ENCODE measurements around the gene DLGAP1.

The DLGAP1 gene

GRCh38 chr18:3688690-3689089, 766.4 kb downstream of the DLGAP1 start:
- Histone ChIP-seq H3K36me3 (ENCODE audit: insufficient read depth, low read length) (no peaks in the 10 kb centered on the region), H3K4me1 (ENCODE audit: insufficient read depth, low read length, severe bottlenecking) (no peaks in the 10 kb centered on the region), H3K9me2 (ENCODE audit: low read depth, low read length) (no peaks in the 10 kb centered on the region), H4K20me1 (ENCODE audit: insufficient read depth, low read length) (no peaks in the 10 kb centered on the region), H3K9me3 (ENCODE audit: low read length) (no peaks in the 10 kb centered on the region), H3K27me3 (ENCODE audit: insufficient read depth, low read length) (no peaks in the 10 kb centered on the region), H3K4me2 (ENCODE audit: low read length) (no peak overlapping the region), H3K9ac (ENCODE audit: low read length) (no peak overlapping the region), H3K79me2 (ENCODE audit: insufficient read depth, low read length) (no peaks in the 10 kb centered on the region), H3K27ac (ENCODE audit: low read depth, low read length, poor library complexity, severe bottlenecking) (no peak overlapping the region), H3F3A (ENCODE audit: insufficient read depth, low read length) (no peaks in the 10 kb centered on the region), H3K4me3 (ENCODE audit: low read depth, low read length, poor library complexity, severe bottlenecking) (no peak overlapping the region), H2AFZ (ENCODE audit: low read length) (no peak overlapping the region)
- no peak for TF ChIP-seq CTCF (IDR thresholded peaks at IDR 0.05; ENCODE audit: low read length)
- TF ChIP-seq EZH2 (IDR thresholded peaks at IDR 0.05; ENCODE audit: borderline replicate concordance, low read length): no peak

GRCh38 chr18:3683483-3683882, 771.6 kb downstream of the DLGAP1 start:
- no peaks in the 10 kb centered on the region for H3K79me2 ChIP-seq (ENCODE audit: insufficient read depth, low read length)
- no peak overlapping the region for H3K4me2 ChIP-seq (ENCODE audit: low read length)
- no peaks in the 10 kb centered on the region for H3K27me3 ChIP-seq (ENCODE audit: insufficient read depth, low read length)
- no peaks in the 10 kb centered on the region; the same call in 1 of the 2 replicates for H3K36me3 ChIP-seq (ENCODE audit: insufficient read depth, low read length)
- H3K4me1 ChIP-seq (ENCODE audit: insufficient read depth, low read length, severe bottlenecking): no peaks in the 10 kb centered on the region
- TF ChIP-seq CTCF (IDR thresholded peaks at IDR 0.05; ENCODE audit: low read length): no peak
- TF ChIP-seq EZH2 (IDR thresholded peaks at IDR 0.05; ENCODE audit: borderline replicate concordance, low read length): no peak
- H3K4me3 ChIP-seq (ENCODE audit: low read depth, low read length, poor library complexity, severe bottlenecking): no peak overlapping the region
- H3K9me2 ChIP-seq (ENCODE audit: low read depth, low read length): no peaks in the 10 kb centered on the region
- H2AFZ ChIP-seq (ENCODE audit: low read length): no peak overlapping the region
- H3K27ac ChIP-seq (ENCODE audit: low read depth, low read length, poor library complexity, severe bottlenecking): no peak overlapping the region
- H3K9me3 ChIP-seq (ENCODE audit: low read length): no peaks in the 10 kb centered on the region
- no peaks in the 10 kb centered on the region for H3F3A ChIP-seq (ENCODE audit: insufficient read depth, low read length)
- no peak overlapping the region for H3K9ac ChIP-seq (ENCODE audit: low read length)
- H4K20me1 ChIP-seq (ENCODE audit: insufficient read depth, low read length): no peaks in the 10 kb centered on the region

GRCh38 chr18:3682061-3682460, 773.0 kb downstream of the DLGAP1 start:
- H2AFZ ChIP-seq (ENCODE audit: low read length): no peak overlapping the region
- H3K9me2 ChIP-seq (ENCODE audit: low read depth, low read length): no peaks in the 10 kb centered on the region
- H3K4me2 ChIP-seq (ENCODE audit: low read length): no peak overlapping the region
- no peaks in the 10 kb centered on the region for H3F3A ChIP-seq (ENCODE audit: insufficient read depth, low read length)
- no peaks in the 10 kb centered on the region for H3K27me3 ChIP-seq (ENCODE audit: insufficient read depth, low read length)
- H3K36me3 ChIP-seq (ENCODE audit: insufficient read depth, low read length): no peaks in the 10 kb centered on the region; the same call in 1 of the 2 replicates
- no peaks in the 10 kb centered on the region for H3K4me1 ChIP-seq (ENCODE audit: insufficient read depth, low read length, severe bottlenecking)
- H3K79me2 ChIP-seq (ENCODE audit: insufficient read depth, low read length): no peaks in the 10 kb centered on the region
- no peak overlapping the region for H3K4me3 ChIP-seq (ENCODE audit: low read depth, low read length, poor library complexity, severe bottlenecking)
- no peaks in the 10 kb centered on the region for H4K20me1 ChIP-seq (ENCODE audit: insufficient read depth, low read length)
- no peak overlapping the region for H3K27ac ChIP-seq (ENCODE audit: low read depth, low read length, poor library complexity, severe bottlenecking)
- TF ChIP-seq CTCF (IDR thresholded peaks at IDR 0.05; ENCODE audit: low read length): no peak
- TF ChIP-seq EZH2 (IDR thresholded peaks at IDR 0.05; ENCODE audit: borderline replicate concordance, low read length): no peak
- H3K9ac ChIP-seq (ENCODE audit: low read length): no peak overlapping the region
- H3K9me3 ChIP-seq (ENCODE audit: low read length): no peaks in the 10 kb centered on the region

Data from OCI-LY1 (cell line).